Astrocyte of the hippocampus (primary cell): ENCODE measurements around the gene ENPP6.
"Not testable (repeated sequence)": the region's sequence is repeated elsewhere in the genome, so short reads cannot be mapped to it uniquely, and the experiment has no call there.

Experiments used
- DNase-seq: peaks from one replicate; pipeline ENCODE4 v3.0.0; 2011; ENCODE audit warnings: low read depth, low spot score

The ENPP6 gene

DNA sequence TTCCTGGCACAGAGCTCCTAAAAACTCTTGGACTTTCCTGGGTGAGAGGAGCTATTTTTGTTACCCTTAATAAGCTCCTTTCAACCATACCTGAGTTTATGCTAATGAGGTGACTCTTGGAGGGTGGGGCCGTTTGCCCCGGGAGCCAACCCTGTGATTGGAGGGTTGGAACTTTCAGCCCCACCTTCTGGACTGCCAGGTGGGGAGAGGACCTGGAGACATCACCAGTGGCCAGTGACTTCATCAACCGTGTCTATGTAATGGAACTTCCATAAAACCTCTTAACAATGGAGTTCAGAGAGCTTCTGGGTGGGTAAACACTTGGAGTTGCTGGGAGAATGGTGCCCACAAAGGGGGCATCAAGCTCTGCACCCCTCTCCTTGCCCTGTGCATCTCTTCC lies 17.9 kb upstream of the ENPP6 start:
- no peak for DNase-seq

GRCh38 chr4:184234155-184234554 lies 16.5 kb upstream of the ENPP6 start:
- DNase-seq, result no peak

DNA sequence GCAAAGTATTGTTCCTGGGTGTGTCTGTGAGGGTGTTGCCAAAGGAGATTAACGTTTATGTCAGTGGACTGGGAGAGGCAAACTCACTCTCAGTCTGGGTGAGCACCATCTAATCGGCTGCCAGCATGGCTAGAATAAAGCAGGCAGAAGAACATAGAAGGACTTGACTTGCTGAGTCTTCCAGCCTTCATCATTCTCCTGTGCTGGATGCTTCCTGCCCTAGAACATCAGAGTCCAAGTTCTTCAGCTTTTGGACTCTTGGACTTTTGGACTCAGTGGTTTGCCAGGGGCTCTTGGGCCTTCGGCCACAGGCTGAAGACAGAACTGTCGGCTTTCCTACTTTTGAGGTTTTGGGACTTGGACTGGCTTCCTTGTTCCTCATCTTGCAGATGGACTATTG lies 15.3 kb upstream of the ENPP6 start:
- no peak for DNase-seq

- DNase-seq, result no peak
Observed at GRCh38 chr4:184232202-184232601, 14.5 kb upstream of the ENPP6 start.

GRCh38 chr4:184231573-184231972 lies 13.9 kb upstream of the ENPP6 start:
- DNase-seq, result no peak

DNA sequence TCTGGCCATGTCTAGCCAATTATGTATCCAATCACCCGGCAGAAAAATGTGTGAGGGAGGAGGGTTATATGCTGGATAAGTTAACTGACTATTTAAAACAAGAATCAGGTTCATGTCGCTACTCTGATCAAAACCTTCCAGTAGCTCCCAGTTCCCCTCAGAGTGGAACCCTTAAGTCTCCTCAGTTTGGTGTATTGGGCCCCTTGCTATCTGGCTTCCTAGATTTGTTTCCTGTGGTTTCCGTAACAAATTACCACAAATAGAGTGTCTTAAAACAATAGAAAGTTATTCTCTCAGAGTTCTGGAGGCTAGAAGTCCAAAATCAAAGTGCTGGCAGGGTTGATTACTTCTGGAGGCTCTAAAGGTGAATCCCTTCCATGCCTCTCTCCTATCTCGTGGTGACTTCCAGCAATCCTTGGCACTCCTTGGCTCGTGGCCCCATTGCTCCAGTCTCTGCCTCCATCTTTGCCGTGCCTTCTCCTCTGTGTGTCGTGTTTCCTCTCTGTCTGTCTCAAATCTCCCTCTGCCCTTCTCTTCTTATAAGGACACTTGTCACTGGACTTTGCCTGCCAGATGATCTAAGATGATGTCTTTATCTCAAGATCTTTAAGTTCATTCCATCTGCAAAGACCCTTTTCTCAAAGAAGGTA lies 10.5 kb upstream of the ENPP6 start:
- no peak for DNase-seq

- DNase-seq, result no peak
Observed at GRCh38 chr4:184216515-184216914, 1.2 kb downstream of the ENPP6 start.

DNA sequence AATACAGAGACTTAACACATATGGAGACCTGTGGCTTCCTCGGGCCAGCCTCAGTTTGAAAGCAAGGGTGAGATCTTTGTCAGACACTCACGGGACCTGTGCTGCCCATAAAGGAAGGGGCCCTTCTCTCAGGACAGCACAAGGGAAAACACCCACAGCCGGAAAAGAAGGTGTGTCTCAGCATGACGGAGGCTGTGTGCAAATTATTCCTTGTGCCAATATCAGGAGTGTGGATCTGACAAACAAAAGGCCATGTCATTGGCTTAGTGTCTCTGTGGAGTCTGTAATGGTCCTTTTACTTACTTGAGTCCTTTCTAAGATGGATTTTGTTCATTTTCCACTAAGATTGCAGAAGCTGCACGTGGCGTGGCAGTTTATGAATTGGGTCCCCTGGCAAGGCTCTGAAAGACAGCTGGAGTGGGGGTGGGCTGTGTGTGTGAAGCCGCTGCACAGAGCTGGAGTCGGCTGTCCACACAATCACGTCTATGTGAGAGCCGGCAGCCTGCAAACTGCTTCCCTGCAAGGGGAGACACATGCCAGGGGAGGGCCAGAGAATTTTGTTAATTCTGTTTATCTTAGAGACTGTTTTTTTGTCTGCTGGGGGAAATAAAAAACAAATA lies 1.9 kb downstream of the ENPP6 start:
- no peak for DNase-seq

DNA sequence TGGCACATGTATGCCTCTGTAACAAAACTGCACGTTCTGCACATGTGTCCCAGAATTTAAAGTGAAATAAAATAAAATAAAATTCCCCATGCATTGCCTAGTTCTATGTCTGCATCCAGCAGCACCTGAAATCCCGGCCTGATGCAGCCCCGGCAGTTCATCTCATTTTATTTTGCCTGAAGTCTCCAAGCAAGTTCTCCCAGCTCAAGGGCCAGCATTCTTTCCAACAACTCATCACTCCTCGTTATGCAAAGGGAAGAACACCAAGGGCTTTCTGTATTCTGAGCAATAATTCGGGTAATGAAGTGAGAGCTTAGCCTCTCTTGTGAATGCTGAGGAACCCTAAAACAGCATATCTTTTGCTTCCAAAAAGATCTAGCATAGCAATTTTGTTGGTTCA lies 2.7 kb downstream of the ENPP6 start:
- no peak for DNase-seq

GRCh38 chr4:184207734-184208607 lies 9.7 kb downstream of the ENPP6 start:
- DNase-seq, result not testable (repeated sequence)

GRCh38 chr4:184205243-184205642 lies 12.4 kb downstream of the ENPP6 start:
- DNase-seq, result no peak

DNA sequence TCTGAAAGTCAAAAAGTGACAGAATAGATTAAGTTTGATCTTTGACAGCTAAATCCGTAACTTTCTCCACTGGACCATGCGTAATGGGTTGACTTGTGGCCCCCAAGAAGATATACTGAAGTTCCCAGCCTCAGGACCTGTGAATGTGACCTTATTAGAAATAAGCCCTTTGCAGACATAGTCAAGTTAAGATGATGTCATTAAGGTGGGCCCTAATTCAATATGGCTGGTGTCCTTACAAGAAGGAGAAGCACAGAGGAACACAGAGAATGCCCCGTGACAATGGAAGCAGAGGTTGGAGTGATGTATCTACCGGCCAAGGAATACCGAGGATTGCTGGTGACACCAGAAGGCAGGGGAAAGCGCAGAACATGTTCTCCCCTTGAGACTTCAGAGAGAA lies 14.4 kb downstream of the ENPP6 start:
- no peak for DNase-seq

DNA sequence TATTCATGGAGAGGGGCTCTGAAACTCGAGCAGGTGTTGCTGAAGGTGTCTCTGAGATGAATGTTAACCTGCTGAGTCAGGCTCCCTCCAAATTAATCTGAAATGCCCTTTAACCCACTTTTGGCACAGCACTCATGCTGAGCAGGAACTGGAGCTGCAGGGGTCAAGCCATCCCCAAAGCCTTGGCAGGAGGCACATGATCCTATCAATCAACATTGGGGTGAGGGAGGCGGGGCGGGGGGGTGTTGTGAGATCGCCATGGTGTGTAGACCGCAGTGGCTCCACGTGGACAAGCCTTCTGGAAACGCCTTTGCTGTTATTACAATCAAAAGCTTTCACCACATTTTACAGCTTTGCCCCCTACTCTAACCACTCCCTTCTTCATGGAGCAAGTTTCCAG lies 16.5 kb downstream of the ENPP6 start:
- DNase-seq, result no peak

- no peak for DNase-seq
Observed at GRCh38 chr4:184200296-184200695, 17.4 kb downstream of the ENPP6 start.

GRCh38 chr4:184199780-184200179 lies 17.9 kb downstream of the ENPP6 start:
- DNase-seq, result no peak

GRCh38 chr4:184198190-184198589 lies 19.5 kb downstream of the ENPP6 start:
- no peak for DNase-seq

DNA sequence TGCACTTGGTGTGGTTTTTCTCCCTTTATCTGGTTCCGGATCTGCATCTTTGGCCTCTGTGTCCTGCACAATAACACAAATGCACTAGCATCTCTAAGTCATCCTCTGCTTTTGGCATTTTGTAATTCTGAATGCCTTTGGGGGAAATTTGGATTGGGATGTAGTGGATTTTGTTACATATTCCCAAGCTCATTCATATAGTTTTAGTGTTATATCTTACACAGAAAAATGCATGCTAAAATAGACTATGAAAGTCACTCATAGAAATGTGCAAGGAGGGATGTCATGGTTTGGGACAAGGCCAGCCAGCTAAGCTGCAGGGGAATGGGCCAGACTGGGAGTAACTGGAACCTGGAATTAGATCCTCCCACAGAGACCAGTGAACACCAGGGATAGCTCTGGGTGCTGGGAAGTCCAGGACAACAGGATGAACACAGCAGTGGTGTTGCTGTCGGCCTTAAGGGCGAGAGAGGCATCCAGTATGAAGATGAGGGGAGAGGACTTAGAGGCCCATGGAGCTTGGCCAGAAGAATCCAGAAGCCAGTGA lies 20.1 kb downstream of the ENPP6 start:
- no peak for DNase-seq

DNA sequence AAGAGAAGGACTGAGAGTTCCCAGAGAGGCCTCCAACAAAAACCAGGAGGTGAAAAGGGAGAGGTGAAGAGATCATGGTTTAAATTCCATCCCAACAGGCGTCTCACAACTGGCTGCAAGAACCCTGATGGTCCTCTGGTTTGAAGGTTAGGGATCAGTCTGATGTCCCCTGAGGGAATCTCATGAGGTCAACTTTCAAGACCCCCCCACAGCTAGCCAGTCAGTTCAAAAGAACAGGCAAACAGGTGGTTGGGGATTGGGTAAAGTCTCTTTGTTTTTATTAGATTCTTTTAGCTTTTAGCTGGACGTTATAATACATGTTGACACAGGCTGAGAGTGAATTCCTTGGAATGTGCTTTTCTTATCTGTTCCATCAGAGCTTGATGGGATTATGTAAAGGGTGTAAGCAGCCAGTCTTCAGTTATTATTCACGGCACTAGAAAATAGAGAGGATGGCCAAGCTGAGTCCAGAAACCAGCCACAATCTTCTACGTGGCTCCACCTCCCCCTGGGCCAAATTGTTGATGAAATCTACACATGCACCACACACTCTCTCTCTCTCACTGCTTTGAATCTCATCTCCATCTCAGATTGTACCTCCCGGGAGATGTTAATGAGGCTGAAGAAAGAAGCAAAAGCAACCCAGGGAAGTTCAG lies 20.8 kb downstream of the ENPP6 start:
- peak; percentile 19 for DNase-seq

- DNase-seq, result no peak
Observed at GRCh38 chr4:184193556-184194525, 23.8 kb downstream of the ENPP6 start.

GRCh38 chr4:184192933-184193332 lies 24.7 kb downstream of the ENPP6 start:
- DNase-seq, result no peak

DNA sequence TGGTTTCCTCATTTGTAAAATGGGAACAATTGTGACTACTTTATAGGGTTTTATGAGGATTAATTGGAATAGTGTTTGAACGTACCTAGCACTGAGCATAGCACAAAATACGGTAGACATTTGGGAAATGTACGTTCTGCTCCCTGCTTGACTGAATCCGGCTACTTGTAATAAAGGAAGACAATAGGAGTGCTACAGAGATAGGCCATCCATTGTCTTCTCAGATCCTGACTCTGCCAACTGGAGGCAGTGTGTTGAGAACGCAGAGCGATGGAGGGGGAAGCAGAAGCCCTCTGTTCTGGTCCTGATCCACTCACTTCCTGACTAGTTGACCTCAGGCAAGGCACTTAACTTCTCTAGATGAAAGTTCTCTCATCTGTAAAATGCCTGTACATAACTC lies 26.4 kb downstream of the ENPP6 start:
- DNase-seq, result no peak
